Adrenal gland (tissue), 5 donors: ENCODE results near the gene ERLEC1.

Source experiments
- POLR2A ChIP-seq, 2 donors: fragments of 450-650 bp; IDR thresholded peaks; one replicate each; pipeline ENCODE4 v1.6.1; 2017; ENCODE audit warnings: antibody characterized with exemption in 2 of 2, mild to moderate bottlenecking in 2 of 2, moderate library complexity in 1 of 2
- TF ChIP-seq, protein P1 (sequence below), 6 experiments: fragments of 450-650 bp in 4 of 6; fragments of 200-600 bp in 2 of 6; sonication (generic) in 1 of 6; IDR thresholded peaks; 1 replicate in 5 of 6; 2 replicates in 1 of 6; pipeline versions ENCODE4 v1.5.1 to v1.8.0; 2016 to 2021; ENCODE audit warnings: antibody characterized with exemption in 6 of 6, mild to moderate bottlenecking in 2 of 6, moderate library complexity in 1 of 6
- donor health status: DM: no; HTN: no; CAD: no.

DNA sequence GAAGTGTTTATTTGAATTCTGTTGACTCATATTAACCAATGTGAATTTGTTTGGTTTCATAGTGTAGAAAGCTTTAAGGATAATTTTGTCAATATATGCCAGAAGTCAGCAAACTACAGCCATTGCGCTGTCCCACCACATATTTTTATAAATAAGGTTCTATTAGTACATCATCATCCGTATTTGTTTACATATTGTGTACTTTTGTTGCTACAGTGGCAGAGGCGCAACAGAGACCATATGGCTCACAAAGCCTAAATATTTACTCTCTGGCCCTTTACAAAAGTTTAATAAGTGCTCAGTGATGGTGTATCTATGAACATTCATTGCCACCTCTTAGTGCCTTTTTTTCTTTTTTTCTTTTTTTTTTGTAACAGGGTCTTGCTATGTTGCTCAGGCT lies 6.4 kb downstream of the ERLEC1 start:
- TF ChIP-seq POLR2A (IDR thresholded peaks at IDR 0.05) = no peak
- TF ChIP-seq, protein P1, sequence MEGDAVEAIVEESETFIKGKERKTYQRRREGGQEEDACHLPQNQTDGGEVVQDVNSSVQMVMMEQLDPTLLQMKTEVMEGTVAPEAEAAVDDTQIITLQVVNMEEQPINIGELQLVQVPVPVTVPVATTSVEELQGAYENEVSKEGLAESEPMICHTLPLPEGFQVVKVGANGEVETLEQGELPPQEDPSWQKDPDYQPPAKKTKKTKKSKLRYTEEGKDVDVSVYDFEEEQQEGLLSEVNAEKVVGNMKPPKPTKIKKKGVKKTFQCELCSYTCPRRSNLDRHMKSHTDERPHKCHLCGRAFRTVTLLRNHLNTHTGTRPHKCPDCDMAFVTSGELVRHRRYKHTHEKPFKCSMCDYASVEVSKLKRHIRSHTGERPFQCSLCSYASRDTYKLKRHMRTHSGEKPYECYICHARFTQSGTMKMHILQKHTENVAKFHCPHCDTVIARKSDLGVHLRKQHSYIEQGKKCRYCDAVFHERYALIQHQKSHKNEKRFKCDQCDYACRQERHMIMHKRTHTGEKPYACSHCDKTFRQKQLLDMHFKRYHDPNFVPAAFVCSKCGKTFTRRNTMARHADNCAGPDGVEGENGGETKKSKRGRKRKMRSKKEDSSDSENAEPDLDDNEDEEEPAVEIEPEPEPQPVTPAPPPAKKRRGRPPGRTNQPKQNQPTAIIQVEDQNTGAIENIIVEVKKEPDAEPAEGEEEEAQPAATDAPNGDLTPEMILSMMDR (IDR thresholded peaks at IDR 0.05) = no peak
